Neural progenitor cell (in vitro differentiated cells): ENCODE results near the gene UGT1A6. TPM values are rescaled to one million over a fixed set of nuclear protein-coding genes. Genes with fewer than 3 reads are reported as not detected.

Source experiments
- DNase-seq: peaks from one replicate; pipeline ENCODE4 v3.0.0-alpha.2; 2016; ENCODE audit warnings: low spot score
- H2AFZ ChIP-seq: fragments of 200-600 bp; sonication (generic); replicated peaks from 2 replicates; pipeline ENCODE4 v1.6.1; 2016; ENCODE audit warnings: antibody characterized with exemption
- H3F3A ChIP-seq: fragments of 200-600 bp; sonication (generic); 2 replicates; pipeline ENCODE4 v1.6.1; 2016; ENCODE audit warnings: antibody characterized with exemption, low read depth
- H3K27ac ChIP-seq: fragments of 200-600 bp; sonication (generic); 2 replicates; pipeline ENCODE4 v1.5.1; 2016; ENCODE audit warnings: mild to moderate bottlenecking
- H3K27me3 ChIP-seq: fragments of 200-600 bp; sonication (generic); 2 replicates; pipeline ENCODE4 v1.6.1; 2016; ENCODE audit warnings: mild to moderate bottlenecking, moderate library complexity
- H3K36me3 ChIP-seq: fragments of 200-600 bp; sonication (generic); 2 replicates; pipeline ENCODE4 v1.5.1; 2016
- H3K4me1 ChIP-seq: fragments of 200-600 bp; sonication (generic); 2 replicates; pipeline ENCODE4 v1.6.1; 2016; ENCODE audit warnings: mixed run types
- H3K4me2 ChIP-seq: fragments of 200-600 bp; sonication (generic); 2 replicates; pipeline ENCODE4 v1.6.1; 2016
- H3K4me3 ChIP-seq: fragments of 200-600 bp; sonication (generic); 2 replicates; pipeline ENCODE4 v1.5.1; 2016
- H3K79me2 ChIP-seq: fragments of 200-600 bp; sonication (generic); 2 replicates; pipeline ENCODE4 v1.6.1; 2016; ENCODE audit warnings: low read depth
- H3K9ac ChIP-seq: fragments of 200-600 bp; sonication (generic); 2 replicates; pipeline ENCODE4 v1.6.1; 2016
- H3K9me3 ChIP-seq: fragments of 200-600 bp; sonication (generic); 2 replicates; pipeline ENCODE4 v1.5.1; 2016; ENCODE audit warnings: low read depth
- H4K20me1 ChIP-seq: fragments of 200-600 bp; sonication (generic); 2 replicates; pipeline ENCODE4 v1.6.1; 2016; ENCODE audit warnings: low read depth
- H3K27ac Mint-ChIP-seq: 3 replicates; pipeline ENCODE4 v1.8.0; 2021; ENCODE audit warnings: mixed read lengths
- H3K27me3 Mint-ChIP-seq: 2 replicates; pipeline ENCODE4 v1.8.0; 2022; ENCODE audit warnings: low read depth, mild to moderate bottlenecking, inconsistent platforms, moderate library complexity, mixed read lengths; ENCODE audit not compliant: insufficient read depth
- H3K36me3 Mint-ChIP-seq: 3 replicates; pipeline ENCODE4 v1.8.0; 2021; ENCODE audit warnings: mixed read lengths
- H3K4me1 Mint-ChIP-seq: 3 replicates; pipeline ENCODE4 v1.8.0; 2021; ENCODE audit warnings: mixed read lengths
- H3K4me3 Mint-ChIP-seq: 3 replicates; pipeline ENCODE4 v1.8.0; 2021; ENCODE audit warnings: mild to moderate bottlenecking, moderate library complexity, mixed read lengths
- H3K9me3 Mint-ChIP-seq: 3 replicates; pipeline ENCODE4 v1.8.0; 2020; ENCODE audit warnings: mixed read lengths
- CTCF ChIP-seq: fragments of 200-600 bp; sonication (generic); IDR thresholded peaks from 2 replicates; pipeline ENCODE4 v1.5.1; 2017; ENCODE audit warnings: antibody characterized with exemption, mild to moderate bottlenecking
- EZH2 ChIP-seq: fragments of 200-600 bp; sonication (generic); IDR thresholded peaks from 2 replicates; pipeline ENCODE4 v1.6.1; 2017; ENCODE audit warnings: antibody characterized with exemption, mild to moderate bottlenecking, moderate library complexity
- EZH2phosphoT487 ChIP-seq: fragments of 200-600 bp; sonication (generic); IDR thresholded peaks from 2 replicates; pipeline ENCODE4 v1.6.1; 2017; ENCODE audit warnings: antibody characterized with exemption
- total RNA-seq: library from RNA; depleted of rRNA; stranded (reverse); fragments of >200 nt; gene quantifications from 2 replicates; pipeline ENCODE4 v1.2.3, GENCODE V29; 2015; ENCODE audit warnings: low replicate concordance

UGT1A6 gene
- total RNA-seq, 1 donor from 2014 or later = not detected

GRCh38 chr2:233814056-233814835 is 121.6 kb downstream of the UGT1A6 start:
- Histone ChIP-seq H3K36me3 (no peaks in the 10 kb centered on the region), H3K9me3 (no peaks in the 10 kb centered on the region), H3K27ac (no peak overlapping the region), H3K9ac (no peak overlapping the region), H3K27me3 (no peaks in the 10 kb centered on the region), H2AFZ (no peak overlapping the region), H3F3A (no peaks in the 10 kb centered on the region), H3K4me1 (no peaks in the 10 kb centered on the region), H3K79me2 (no peaks in the 10 kb centered on the region), H4K20me1 (no peaks in the 10 kb centered on the region), H3K4me2 (no peak overlapping the region), H3K4me3 (no peak overlapping the region)
- Mint-ChIP-seq H3K4me3 (no peak overlapping the region), H3K4me1 (peaks cover 10% of the 10 kb centered on the region), H3K9me3 (no peaks in the 10 kb centered on the region), H3K36me3 (no peaks in the 10 kb centered on the region), H3K27me3 (peaks cover 4% of the 10 kb centered on the region), H3K27ac (no peak overlapping the region)
- DNase-seq = peak; percentile 20
- TF ChIP-seq EZH2 = no peak
- no peak for TF ChIP-seq CTCF

DNA sequence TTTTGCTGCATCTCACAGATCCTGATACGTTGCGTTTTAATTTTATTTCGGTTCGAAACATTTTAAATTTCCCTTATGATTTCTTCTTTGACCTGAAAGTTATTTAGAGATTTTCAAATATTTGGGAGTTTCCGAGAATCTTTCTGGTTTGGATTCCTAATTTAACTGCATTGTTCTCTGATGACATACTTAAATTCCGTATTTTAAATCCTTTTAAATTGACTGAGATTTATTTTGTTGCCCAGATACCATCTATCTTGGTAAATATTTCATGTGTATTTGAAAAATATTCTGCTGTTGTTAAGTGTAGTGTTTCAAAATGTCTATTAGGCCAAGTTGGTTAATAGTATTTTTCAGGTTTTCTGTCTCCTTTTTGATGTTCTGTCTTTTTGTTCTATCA is 123.2 kb downstream of the UGT1A6 start:
- Mint-ChIP-seq H3K36me3 (no peaks in the 10 kb centered on the region), H3K27ac (no peak overlapping the region), H3K4me3 (no peak overlapping the region), H3K9me3 (no peaks in the 10 kb centered on the region), H3K27me3 (peaks cover 4% of the 10 kb centered on the region), H3K4me1 (peaks cover 10% of the 10 kb centered on the region)
- no peaks in the 10 kb centered on the region for H3K79me2 ChIP-seq
- H3K27me3 ChIP-seq = no peaks in the 10 kb centered on the region
- no peaks in the 10 kb centered on the region for H4K20me1 ChIP-seq
- no peak overlapping the region for H3K4me3 ChIP-seq
- no peak overlapping the region for H3K27ac ChIP-seq
- H3K36me3 ChIP-seq = no peaks in the 10 kb centered on the region
- no peaks in the 10 kb centered on the region for H3K4me1 ChIP-seq
- H3K9me3 ChIP-seq = no peaks in the 10 kb centered on the region
- no peak for DNase-seq
- no peak overlapping the region for H3K4me2 ChIP-seq
- H3K9ac ChIP-seq = no peak overlapping the region
- no peaks in the 10 kb centered on the region for H3F3A ChIP-seq
- TF ChIP-seq CTCF (no peak), EZH2phosphoT487 (no peak), EZH2 (no peak)
- H2AFZ ChIP-seq = no peak overlapping the region

DNA sequence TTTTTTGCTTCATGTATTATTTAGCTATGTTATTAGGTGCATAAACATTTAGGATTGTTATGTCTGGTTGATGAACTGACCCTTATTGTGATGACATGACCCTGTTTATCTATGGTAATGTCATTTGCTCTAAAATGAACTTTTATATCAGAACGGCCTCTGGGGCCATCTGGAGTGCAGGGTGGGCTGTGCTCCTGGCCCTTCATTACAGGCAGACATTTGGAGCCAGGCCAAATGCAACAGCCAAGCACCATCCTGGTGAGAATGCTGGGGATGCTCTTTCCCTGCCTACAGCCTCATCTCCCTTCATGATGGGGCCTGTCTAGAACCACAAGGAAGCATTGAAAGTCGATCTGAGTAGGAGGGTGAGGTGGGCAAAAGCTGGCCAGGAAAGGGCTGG is 123.6 kb downstream of the UGT1A6 start:
- Histone ChIP-seq H2AFZ (no peak overlapping the region), H3K4me3 (no peak overlapping the region), H3K9ac (no peak overlapping the region), H3K4me2 (no peak overlapping the region), H4K20me1 (no peaks in the 10 kb centered on the region), H3F3A (no peaks in the 10 kb centered on the region), H3K4me1 (no peaks in the 10 kb centered on the region), H3K27ac (no peak overlapping the region), H3K9me3 (no peaks in the 10 kb centered on the region), H3K36me3 (no peaks in the 10 kb centered on the region), H3K27me3 (no peaks in the 10 kb centered on the region), H3K79me2 (no peaks in the 10 kb centered on the region)
- H3K36me3 Mint-ChIP-seq = no peaks in the 10 kb centered on the region
- H3K27ac Mint-ChIP-seq = peak overlapping the region; percentile 46
- no peaks in the 10 kb centered on the region for H3K9me3 Mint-ChIP-seq
- H3K27me3 Mint-ChIP-seq = peaks cover 4% of the 10 kb centered on the region
- TF ChIP-seq EZH2 (no peak), EZH2phosphoT487 (no peak), CTCF (no peak)
- no peak for DNase-seq
- H3K4me3 Mint-ChIP-seq = no peak overlapping the region
- H3K4me1 Mint-ChIP-seq = peaks cover 10% of the 10 kb centered on the region
